Activated T-cell treated with anti-CD3 and anti-CD28 coated beads for 48 hours (primary cell): ENCODE results near the gene ZFHX2.

Source experiments
- DNase-seq: peaks from one replicate; pipeline ENCODE4 v3.0.0-alpha.2; 2020; ENCODE audit warnings: low read depth

Gene ZFHX2

GRCh38 chr14:23518709-23519108, 32.9 kb downstream of the ZFHX2 start:
- no peak for DNase-seq

DNA sequence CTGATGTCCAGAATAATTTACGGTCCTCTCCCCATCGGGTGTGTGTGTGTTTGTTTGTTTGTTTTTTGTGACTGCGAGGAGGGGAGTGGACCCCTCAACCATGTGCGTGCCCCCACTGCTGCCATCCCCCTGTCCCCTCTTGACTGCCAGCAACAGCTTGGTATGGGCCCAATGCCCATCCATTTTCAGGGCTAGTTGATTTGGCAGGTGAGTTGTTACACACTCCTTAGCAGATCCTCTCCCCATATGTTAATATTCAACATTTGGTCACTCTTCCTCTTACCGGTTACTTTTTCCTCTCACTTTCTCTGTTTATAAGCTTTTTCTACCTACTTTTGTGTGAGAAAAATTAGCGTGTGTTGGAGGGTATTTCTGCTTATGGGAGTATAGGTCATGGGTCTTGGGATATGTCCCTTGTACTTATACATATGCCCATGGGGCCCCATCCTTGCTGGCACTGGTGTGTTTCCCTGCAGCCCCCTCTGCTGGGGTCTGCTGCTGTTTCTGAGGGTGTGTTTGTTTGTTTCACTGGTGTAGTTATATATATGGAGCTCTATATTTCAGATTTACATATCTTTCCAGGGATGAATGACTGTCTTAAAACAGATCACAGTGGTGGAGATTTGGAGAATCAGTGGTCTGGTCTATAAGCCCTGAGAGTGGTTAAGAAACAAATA, 33.8 kb downstream of the ZFHX2 start:
- no peak for DNase-seq

DNA sequence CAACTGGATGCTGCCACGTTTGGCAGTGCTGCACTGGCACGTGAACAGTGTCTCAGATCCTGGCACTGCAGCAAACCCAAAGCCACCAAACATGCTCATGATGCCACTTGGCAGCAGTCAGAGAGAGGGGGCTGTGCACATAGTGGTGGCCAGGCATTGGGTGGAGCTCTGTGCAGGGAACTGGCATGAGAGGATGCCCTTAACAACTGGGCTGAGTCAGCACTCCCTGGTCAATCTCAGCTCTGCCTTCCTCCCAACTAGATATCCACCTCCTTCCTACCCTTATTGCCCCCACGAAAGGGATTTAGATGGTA, 37.0 kb downstream of the ZFHX2 start:
- no peak for DNase-seq

GRCh38 chr14:23513818-23514643, 37.5 kb downstream of the ZFHX2 start:
- no peak for DNase-seq

GRCh38 chr14:23513005-23513817, 38.4 kb downstream of the ZFHX2 start:
- DNase-seq: no peak

DNA sequence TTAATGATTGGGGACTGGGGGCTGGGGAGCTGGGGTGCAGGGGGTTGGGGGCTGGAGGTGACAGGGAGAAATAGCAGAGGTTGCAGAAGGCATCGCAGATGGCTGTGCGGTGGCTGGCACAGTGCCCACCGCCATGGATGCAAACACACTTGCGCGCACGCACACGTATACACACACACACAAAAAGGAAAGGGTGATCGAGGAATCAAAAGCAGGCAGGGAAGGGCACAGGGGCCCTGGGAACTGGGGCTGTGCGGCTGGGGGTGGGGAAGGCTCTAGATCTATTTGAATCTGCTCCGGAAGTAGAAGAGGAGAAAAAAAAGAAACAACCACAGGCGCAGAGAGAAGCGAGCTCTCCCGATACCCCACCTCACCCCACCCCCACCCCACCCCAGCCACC, 39.4 kb downstream of the ZFHX2 start:
- DNase-seq: peak; percentile 1

GRCh38 chr14:23494223-23494622, 57.3 kb downstream of the ZFHX2 start:
- no peak for DNase-seq

GRCh38 chr14:23492618-23493272, 58.8 kb downstream of the ZFHX2 start:
- DNase-seq: no peak

DNA sequence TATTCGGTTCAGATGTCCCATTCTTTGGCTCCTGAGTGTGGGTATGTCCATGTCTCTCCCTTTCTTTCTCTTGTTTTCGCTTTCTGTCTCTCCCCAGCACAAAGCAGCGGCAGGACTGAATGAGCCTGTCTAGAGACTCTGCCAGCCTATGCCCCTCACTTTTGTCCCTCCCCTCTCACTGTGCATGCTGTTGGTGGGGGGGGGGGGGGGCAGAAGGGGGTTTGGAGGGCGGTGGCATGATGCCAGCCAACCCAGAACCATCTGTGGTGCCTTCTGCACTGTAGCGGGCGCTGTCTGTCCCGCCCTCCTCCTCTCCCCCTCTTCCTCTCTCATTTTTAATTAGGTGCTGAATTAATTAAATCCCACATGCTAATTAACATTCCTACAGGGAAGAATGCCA, 64.3 kb downstream of the ZFHX2 start:
- DNase-seq: no peak

DNA sequence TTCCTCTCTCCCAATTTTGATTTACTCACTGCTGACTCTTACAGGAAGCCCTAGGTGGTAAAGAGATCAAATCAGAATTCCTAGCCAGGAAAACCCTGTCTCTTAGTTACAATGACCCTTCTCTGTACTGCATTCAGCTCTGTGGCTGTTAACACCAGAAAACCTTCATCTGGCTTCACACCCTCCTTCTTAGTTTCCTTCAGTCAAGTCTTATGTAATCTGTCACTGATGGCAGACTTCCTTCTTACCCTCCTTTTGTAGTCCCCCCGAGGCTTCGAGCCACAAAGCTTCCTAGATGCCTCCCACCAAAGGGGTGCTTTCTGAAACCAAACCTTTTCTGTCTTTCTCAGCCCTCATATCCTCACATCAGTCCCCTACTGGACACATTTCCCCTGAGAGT, 65.5 kb downstream of the ZFHX2 start:
- DNase-seq: no peak

DNA sequence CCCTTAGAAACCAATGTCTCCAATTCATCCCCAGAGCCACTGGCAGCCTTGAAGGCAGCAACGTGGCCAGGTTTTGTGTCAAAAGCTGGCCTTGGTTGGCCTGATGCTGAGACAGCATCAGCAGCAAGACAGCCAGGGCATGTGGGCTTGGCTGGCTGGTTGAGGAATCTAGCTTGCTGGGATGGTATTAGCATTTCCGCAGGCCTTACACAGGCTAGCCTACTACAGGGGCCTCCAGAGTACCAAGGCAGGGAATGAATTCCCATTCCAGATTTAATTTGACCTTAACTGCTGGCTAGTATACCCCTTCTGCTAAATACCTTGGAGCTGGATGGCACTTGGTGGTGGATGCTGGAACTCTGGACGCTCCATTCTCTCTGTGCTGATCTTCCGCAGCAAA, 66.2 kb downstream of the ZFHX2 start:
- DNase-seq: no peak

- DNase-seq: no peak
These were observed 68.2 kb downstream of the ZFHX2 start for GRCh38 chr14:23483236-23483854.

DNA sequence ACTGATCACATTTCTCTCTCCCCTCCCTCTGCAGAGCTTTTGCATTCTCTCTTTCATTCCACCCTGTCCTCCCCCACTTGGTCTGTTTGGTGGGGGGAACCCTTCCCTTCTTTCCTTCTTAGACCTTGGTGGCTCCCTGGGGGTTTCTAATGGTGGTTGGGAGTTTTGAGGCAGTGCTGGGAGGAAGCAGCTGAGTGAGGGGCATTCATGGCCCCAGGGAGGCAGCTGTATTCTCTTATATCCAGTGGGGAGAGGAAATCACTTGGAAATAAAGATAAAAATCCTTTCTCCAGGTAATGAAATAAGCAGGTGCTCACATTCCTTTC, 68.8 kb downstream of the ZFHX2 start:
- DNase-seq: no peak

DNA sequence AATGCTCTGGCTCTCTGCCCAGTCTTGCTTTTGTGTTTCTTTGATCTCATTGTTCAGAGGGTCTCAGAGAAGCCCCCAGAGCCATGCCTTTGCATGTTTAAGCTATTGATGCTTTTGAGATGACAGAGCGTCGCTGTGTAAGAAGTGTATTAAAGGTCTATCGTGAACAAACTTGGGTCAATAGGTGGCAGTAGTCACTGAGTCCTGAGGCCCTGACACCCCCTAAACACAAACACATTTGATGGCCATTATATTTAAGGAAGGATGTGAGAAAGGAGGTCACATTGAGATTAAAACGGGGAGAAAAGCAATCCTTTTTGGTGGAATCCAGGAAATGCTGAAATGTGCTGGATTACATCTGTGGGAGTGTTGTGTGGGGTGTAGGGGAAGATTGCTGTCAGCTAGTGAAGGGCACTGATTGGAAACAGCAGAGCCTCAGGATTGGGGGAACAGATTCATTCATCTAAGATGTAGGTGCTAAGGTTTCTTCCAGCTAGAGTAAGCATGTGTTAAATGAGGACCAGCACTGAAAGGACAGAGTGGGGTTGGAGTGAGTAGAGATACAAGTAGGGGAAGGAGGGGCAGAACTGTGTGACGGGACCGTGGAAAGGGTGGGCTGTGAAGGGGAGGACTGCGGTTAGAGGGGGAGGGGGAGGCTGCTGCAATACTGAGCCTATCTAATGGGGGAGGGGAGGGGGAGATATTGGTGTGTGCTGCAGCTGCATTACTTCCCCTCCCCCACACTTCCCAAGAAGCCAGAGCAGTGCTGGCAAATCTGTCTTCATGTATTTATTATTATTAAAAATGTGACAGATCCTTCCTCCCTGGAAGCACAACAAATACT, 69.4 kb downstream of the ZFHX2 start:
- DNase-seq: no peak

GRCh38 chr14:23481362-23481970, 70.1 kb downstream of the ZFHX2 start:
- DNase-seq: no peak

GRCh38 chr14:23478109-23478759, 73.3 kb downstream of the ZFHX2 start:
- peak; percentile 33 for DNase-seq

DNA sequence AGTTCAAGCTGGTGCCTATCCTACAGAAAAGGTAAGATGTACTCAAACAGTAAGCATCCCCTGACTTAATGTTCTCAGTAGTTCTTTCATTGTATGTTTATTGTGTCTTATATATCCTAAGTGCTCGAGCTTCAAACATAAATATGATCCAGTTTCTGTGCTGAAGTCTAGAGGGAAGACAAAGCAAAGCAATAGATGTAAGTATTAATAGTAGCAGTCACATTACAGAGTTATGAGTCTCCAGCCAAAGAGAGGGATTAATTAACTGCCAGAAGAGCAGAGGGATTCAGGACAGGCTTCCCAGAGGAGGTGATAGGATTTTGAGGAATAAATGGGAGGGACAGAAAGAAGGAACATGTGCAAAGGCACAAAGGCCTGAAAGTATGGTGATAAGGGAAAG, 80.6 kb downstream of the ZFHX2 start:
- no peak for DNase-seq
